Cardiac fibroblast (primary cell): ENCODE measurements around the gene UNC13D.

Source experiments
- DNase-seq, 2 donors: peaks; one replicate each; pipeline versions ENCODE4 v3.0.0 to v3.0.0-alpha.2; 2010; ENCODE audit warnings: low read depth in 2 of 2
- H3K4me3 ChIP-seq, 2 donors: replicated peaks in 1 of 2; 1 replicate in 1 of 2; 2 replicates in 1 of 2; pipeline ENCODE4 v1.5.1; 2011; ENCODE audit warnings: low read depth in 2 of 2, low read length in 2 of 2, mild to moderate bottlenecking in 2 of 2, moderate library complexity in 1 of 2
- TF ChIP-seq, protein P1 (sequence below): IDR thresholded peaks from one replicate; pipeline ENCODE4 v1.5.1; 2011; ENCODE audit warnings: low read depth, mild to moderate bottlenecking, low read length, inconsistent platforms

The UNC13D gene

GRCh38 chr17:75824666-75825065 is 19.5 kb downstream of the UNC13D start:
- H3K4me3 ChIP-seq = no peak overlapping the region

GRCh38 chr17:75824050-75824552 is 20.1 kb downstream of the UNC13D start:
- no peak overlapping the region for H3K4me3 ChIP-seq
- DNase-seq = no peak
- TF ChIP-seq, protein P1, sequence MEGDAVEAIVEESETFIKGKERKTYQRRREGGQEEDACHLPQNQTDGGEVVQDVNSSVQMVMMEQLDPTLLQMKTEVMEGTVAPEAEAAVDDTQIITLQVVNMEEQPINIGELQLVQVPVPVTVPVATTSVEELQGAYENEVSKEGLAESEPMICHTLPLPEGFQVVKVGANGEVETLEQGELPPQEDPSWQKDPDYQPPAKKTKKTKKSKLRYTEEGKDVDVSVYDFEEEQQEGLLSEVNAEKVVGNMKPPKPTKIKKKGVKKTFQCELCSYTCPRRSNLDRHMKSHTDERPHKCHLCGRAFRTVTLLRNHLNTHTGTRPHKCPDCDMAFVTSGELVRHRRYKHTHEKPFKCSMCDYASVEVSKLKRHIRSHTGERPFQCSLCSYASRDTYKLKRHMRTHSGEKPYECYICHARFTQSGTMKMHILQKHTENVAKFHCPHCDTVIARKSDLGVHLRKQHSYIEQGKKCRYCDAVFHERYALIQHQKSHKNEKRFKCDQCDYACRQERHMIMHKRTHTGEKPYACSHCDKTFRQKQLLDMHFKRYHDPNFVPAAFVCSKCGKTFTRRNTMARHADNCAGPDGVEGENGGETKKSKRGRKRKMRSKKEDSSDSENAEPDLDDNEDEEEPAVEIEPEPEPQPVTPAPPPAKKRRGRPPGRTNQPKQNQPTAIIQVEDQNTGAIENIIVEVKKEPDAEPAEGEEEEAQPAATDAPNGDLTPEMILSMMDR = no peak

More at GRCh38 chr17:75824666-75825065, 19.5 kb downstream of the UNC13D start:
- TF ChIP-seq, protein P1 = no peak
- no peak for DNase-seq

GRCh38 chr17:75823257-75824041 is 20.8 kb downstream of the UNC13D start:
- no peak overlapping the region for H3K4me3 ChIP-seq
- TF ChIP-seq, protein P1 = no peak
- no peak for DNase-seq

DNA sequence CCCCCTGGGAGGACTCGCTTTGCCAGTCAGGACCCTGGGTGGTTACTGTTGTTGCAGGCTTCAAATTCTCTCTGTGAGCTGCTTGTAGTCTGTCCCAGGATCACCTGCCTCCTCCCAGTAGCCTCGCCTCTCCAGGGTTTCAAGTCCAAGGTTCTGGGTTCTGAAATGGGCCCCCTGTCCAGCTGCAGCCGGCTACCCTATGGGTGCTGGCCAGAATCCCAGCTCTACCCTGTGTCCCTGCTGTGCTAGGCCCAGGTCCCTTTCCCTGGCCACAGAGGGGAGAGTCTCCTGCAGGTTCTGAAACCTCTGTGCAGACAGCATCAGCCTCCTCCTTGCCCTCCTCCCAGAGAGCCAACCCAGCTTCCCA is 21.4 kb downstream of the UNC13D start:
- TF ChIP-seq, protein P1 = no peak

DNA sequence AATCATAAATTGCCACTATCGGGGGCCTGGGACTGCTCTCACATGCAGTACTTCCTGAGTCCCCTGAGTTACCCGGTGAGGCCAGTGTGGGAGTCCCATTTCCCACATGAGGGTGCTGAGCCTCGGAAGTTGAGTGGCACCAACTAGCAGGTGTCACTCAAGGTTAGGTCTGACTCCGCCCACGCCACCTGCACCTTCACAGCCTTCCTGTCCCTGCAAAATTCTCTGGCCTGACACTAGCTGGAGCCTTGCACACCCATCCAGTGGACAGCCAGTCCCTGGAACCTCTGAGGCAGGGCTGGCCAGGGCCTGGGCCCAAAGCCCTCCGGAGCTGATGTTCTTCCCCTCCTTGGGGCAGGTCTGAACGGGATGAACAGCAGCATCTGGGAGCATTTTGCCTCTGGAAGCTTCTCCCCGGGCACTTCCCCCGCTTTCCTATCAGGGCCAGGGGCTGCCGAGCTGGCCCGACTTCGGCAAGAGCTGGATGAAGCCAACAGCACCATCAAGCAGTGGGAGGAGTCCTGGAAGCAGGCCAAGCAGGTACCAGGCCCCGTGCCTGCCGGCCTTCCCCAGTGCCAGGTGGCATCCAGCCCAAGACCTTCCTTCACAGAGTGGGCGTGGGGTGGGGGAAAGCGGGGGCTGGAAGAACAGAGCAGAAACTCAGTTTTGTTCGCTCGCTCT is 21.9 kb downstream of the UNC13D start:
- no peak overlapping the region for H3K4me3 ChIP-seq
- DNase-seq = no peak
- TF ChIP-seq, protein P1 = no peak

More for the DNA sequence above, 21.4 kb downstream of the UNC13D start:
- no peak for DNase-seq
- no peak overlapping the region for H3K4me3 ChIP-seq

DNA sequence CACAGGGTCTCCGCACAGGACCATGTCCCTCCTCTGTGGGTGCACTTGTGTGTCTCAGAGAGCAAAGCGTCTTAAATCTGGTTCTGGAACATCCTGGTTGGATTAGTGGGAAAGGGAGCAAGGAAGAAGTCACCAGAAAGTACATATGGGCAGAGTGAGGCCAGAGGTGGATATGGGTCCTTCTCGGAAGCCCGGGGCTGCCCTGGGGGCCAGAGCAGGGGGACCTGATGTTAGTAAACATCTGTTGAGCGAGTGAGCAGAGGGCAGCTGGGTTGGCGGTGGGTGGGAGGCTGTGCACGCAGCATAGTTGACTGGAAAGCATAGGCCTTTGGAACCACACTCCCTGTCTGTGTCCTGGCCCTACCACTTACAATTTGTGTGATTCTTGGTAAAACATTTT is 22.7 kb downstream of the UNC13D start:
- no peak for DNase-seq
- TF ChIP-seq, protein P1 = no peak
- no peak overlapping the region for H3K4me3 ChIP-seq
